GM12891 (cell line): Measurements from ENCODE around the gene ABCA12.

Experiments used
- POLR2A ChIP-seq: IDR thresholded peaks from 2 replicates; pipeline ENCODE4 v1.6.1; 2011; ENCODE audit warnings: low read depth, low read length, control low read depth
- POLR2AphosphoS5 ChIP-seq: IDR thresholded peaks from 2 replicates; pipeline ENCODE4 v1.6.1; 2011; ENCODE audit warnings: low read depth, low read length, control low read depth

DNA sequence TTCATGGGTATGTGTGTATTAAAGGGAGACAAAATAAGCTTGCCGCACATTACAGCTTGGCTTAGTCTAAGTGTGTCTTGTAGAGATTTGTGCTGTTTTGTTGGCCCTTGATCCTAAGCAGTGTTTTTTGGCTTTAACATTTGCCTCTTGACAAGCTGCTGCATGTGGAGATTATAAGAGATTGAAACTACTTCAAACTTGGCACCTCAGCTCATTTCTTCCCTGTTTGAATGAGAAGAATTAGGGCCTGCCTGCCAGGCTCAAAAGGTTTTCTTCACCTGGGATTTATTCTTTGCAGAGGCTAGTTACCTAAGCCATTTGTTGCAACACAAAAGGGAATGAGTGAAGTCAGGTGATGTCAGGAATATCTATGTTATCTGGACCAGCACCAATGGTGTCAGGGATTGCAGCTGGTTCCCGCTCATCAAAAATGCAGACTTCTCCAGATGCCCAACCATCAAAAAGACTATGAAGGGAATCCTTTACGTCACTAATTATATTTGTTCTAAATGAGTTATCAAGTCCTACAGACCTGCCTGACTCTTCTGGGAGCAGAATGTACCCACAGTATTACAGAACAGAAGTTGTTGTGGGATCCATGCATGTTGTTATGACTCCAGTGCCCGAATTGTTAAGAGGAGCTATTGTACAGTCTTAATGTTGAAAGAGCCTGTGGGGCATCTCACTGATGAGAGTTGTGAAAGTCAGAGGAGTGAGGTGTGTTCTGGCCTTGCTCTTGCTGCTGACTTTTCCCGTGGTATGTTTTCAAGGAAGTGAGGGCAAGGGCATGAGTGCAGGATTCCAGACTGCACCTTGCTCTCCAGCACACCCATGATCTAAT is 31.0 kb downstream of the ABCA12 start:
- no peak for TF ChIP-seq POLR2A
- TF ChIP-seq POLR2AphosphoS5, result no peak
